ENCODE measurements around the gene SLCO3A1.

The SLCO3A1 gene

GRCh38 chr15:91919014-91919534 is 65.6 kb downstream of the SLCO3A1 start:
- Histone ChIP-seq H3K27ac (ENCODE audit: low read length) (no peak overlapping the region), H3K4me2 (ENCODE audit: insufficient read depth, low read length) (no peak overlapping the region), H3K36me3 (ENCODE audit: insufficient read depth, low read length) (no peaks in the 10 kb centered on the region), H3K9ac (ENCODE audit: low read depth, low read length) (no peak overlapping the region), H3K27me3 (ENCODE audit: insufficient read depth, low read length, poor library complexity) (peaks cover 5% of the 10 kb centered on the region), H3K4me3 (ENCODE audit: low read depth in 1 of 2, low read length in 2 of 2) (no peak overlapping the region), H3K4me1 (ENCODE audit: insufficient read depth, low read length) (no peaks in the 10 kb centered on the region), H2AFZ (ENCODE audit: low read depth, low read length) (no peak overlapping the region), H4K20me1 (ENCODE audit: insufficient read depth, low read length) (no peaks in the 10 kb centered on the region), H3K79me2 (ENCODE audit: insufficient read depth, low read length) (no peaks in the 10 kb centered on the region), H3K9me3 (ENCODE audit: insufficient read depth, low read length, severe bottlenecking) (no peaks in the 10 kb centered on the region)
- no peak for TF ChIP-seq EZH2 (IDR thresholded peaks at IDR 0.05; ENCODE audit: borderline replicate concordance, low read depth, low read length, severe bottlenecking)
- ATAC-seq (ENCODE audit: insufficient read depth, low read depth) (no peak), DNase-seq (no peak)

- no peaks in the 10 kb centered on the region for H3K4me1 ChIP-seq (ENCODE audit: insufficient read depth, low read length)
- no peaks in the 10 kb centered on the region for H3K9me3 ChIP-seq (ENCODE audit: insufficient read depth, low read length, severe bottlenecking)
- TF ChIP-seq EZH2 (IDR thresholded peaks at IDR 0.05; ENCODE audit: borderline replicate concordance, low read depth, low read length, severe bottlenecking) (no peak), CTCF (IDR thresholded peaks at IDR 0.05; ENCODE audit: borderline replicate concordance, extremely low read depth, low read length, poor library complexity, severe bottlenecking) (no peak)
- H3K27me3 ChIP-seq (ENCODE audit: insufficient read depth, low read length, poor library complexity): peaks cover 9% of the 10 kb centered on the region
- no peak overlapping the region for H3K4me2 ChIP-seq (ENCODE audit: insufficient read depth, low read length)
- H3K79me2 ChIP-seq (ENCODE audit: insufficient read depth, low read length): no peaks in the 10 kb centered on the region
- H4K20me1 ChIP-seq (ENCODE audit: insufficient read depth, low read length): no peaks in the 10 kb centered on the region
- DNase-seq (no peak), ATAC-seq (ENCODE audit: insufficient read depth, low read depth) (no peak)
- no peak overlapping the region for H2AFZ ChIP-seq (ENCODE audit: low read depth, low read length)
- H3K4me3 ChIP-seq (ENCODE audit: low read depth in 1 of 2, low read length in 2 of 2): no peak overlapping the region
- H3K9ac ChIP-seq (ENCODE audit: low read depth, low read length): no peak overlapping the region
- H3K27ac ChIP-seq (ENCODE audit: low read length): no peak overlapping the region
- no peaks in the 10 kb centered on the region for H3K36me3 ChIP-seq (ENCODE audit: insufficient read depth, low read length)
Observed at GRCh38 chr15:91921188-91921842, 67.8 kb downstream of the SLCO3A1 start.

- H3K79me2 ChIP-seq (ENCODE audit: insufficient read depth, low read length): no peaks in the 10 kb centered on the region
- H3K27ac ChIP-seq (ENCODE audit: low read length): no peak overlapping the region
- TF ChIP-seq CTCF (IDR thresholded peaks at IDR 0.05; ENCODE audit: borderline replicate concordance, extremely low read depth, low read length, poor library complexity, severe bottlenecking): no peak
- no peak for TF ChIP-seq EZH2 (IDR thresholded peaks at IDR 0.05; ENCODE audit: borderline replicate concordance, low read depth, low read length, severe bottlenecking)
- H3K9ac ChIP-seq (ENCODE audit: low read depth, low read length): no peak overlapping the region
- H3K9me3 ChIP-seq (ENCODE audit: insufficient read depth, low read length, severe bottlenecking): no peaks in the 10 kb centered on the region
- no peak for ATAC-seq (ENCODE audit: insufficient read depth, low read depth)
- H3K27me3 ChIP-seq (ENCODE audit: insufficient read depth, low read length, poor library complexity): peaks cover 9% of the 10 kb centered on the region
- H2AFZ ChIP-seq (ENCODE audit: low read depth, low read length): no peak overlapping the region
- no peak overlapping the region for H3K4me2 ChIP-seq (ENCODE audit: insufficient read depth, low read length)
- H3K4me1 ChIP-seq (ENCODE audit: insufficient read depth, low read length): no peaks in the 10 kb centered on the region
- no peak overlapping the region for H3K4me3 ChIP-seq (ENCODE audit: low read depth in 1 of 2, low read length in 2 of 2)
- no peaks in the 10 kb centered on the region for H4K20me1 ChIP-seq (ENCODE audit: insufficient read depth, low read length)
- DNase-seq: no peak
- no peaks in the 10 kb centered on the region for H3K36me3 ChIP-seq (ENCODE audit: insufficient read depth, low read length)
Observed at GRCh38 chr15:91921843-91922198, 68.3 kb downstream of the SLCO3A1 start.

- H3K4me1 ChIP-seq (ENCODE audit: insufficient read depth, low read length): no peaks in the 10 kb centered on the region
- no peak for DNase-seq
- no peak for TF ChIP-seq CTCF (IDR thresholded peaks at IDR 0.05; ENCODE audit: borderline replicate concordance, extremely low read depth, low read length, poor library complexity, severe bottlenecking)
- TF ChIP-seq EZH2 (IDR thresholded peaks at IDR 0.05; ENCODE audit: borderline replicate concordance, low read depth, low read length, severe bottlenecking): no peak
Observed at GRCh38 chr15:91922646-91923547, 69.4 kb downstream of the SLCO3A1 start.

More at GRCh38 chr15:91922646-91923547, 69.4 kb downstream of the SLCO3A1 start:
- Histone ChIP-seq H3K79me2 (ENCODE audit: insufficient read depth, low read length) (no peaks in the 10 kb centered on the region), H3K9me3 (ENCODE audit: insufficient read depth, low read length, severe bottlenecking) (no peaks in the 10 kb centered on the region), H3K27ac (ENCODE audit: low read length) (no peak overlapping the region), H4K20me1 (ENCODE audit: insufficient read depth, low read length) (no peaks in the 10 kb centered on the region), H2AFZ (ENCODE audit: low read depth, low read length) (no peak overlapping the region), H3K27me3 (ENCODE audit: insufficient read depth, low read length, poor library complexity) (peaks cover 9% of the 10 kb centered on the region), H3K9ac (ENCODE audit: low read depth, low read length) (no peak overlapping the region), H3K36me3 (ENCODE audit: insufficient read depth, low read length) (no peaks in the 10 kb centered on the region), H3K4me2 (ENCODE audit: insufficient read depth, low read length) (no peak overlapping the region), H3K4me3 (ENCODE audit: low read depth in 1 of 2, low read length in 2 of 2) (no peak overlapping the region)
- no peak for ATAC-seq (ENCODE audit: insufficient read depth, low read depth)
